ENCODE results near the gene NR1D1.

DNA sequence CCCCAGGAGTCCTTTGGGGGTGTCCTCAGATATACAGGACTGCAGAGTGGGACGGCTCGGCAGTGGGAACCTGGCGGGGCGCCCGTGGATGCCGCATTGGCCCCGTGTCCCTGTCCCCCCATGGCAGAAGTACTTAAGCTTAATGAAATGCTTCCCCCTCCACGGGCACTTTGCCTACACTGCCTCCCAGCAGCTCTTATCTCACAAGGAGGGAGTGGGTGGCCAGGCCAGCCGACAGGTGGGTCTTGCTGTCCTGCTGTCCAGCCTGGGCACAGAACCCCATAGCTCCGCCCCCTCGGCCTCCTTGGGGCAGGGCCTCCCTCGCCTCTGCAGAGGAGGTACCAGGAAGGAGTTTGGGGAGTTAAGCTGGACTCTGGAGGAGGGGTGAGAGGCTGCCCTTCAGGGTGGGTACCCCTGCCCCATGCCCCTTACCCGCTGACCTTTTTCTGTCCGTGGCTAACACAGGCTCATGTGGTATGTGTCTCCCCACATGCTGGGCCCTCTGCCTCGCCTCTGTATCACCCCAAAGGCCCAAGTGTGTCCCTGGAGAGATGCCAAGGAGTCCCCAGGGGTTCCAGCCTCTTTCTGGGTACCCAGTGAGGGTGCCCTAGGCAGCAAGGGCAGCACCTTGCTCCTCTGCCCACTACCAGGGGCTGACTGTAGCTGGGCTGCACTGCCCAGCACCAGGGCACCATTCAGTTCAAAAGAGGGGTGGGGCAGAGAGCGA lies 28.9 kb downstream of the NR1D1 start:
- TF ChIP-seq EZH2 (IDR thresholded peaks at IDR 0.05; ENCODE audit: low read depth), result no peak
- TF ChIP-seq, protein P1, sequence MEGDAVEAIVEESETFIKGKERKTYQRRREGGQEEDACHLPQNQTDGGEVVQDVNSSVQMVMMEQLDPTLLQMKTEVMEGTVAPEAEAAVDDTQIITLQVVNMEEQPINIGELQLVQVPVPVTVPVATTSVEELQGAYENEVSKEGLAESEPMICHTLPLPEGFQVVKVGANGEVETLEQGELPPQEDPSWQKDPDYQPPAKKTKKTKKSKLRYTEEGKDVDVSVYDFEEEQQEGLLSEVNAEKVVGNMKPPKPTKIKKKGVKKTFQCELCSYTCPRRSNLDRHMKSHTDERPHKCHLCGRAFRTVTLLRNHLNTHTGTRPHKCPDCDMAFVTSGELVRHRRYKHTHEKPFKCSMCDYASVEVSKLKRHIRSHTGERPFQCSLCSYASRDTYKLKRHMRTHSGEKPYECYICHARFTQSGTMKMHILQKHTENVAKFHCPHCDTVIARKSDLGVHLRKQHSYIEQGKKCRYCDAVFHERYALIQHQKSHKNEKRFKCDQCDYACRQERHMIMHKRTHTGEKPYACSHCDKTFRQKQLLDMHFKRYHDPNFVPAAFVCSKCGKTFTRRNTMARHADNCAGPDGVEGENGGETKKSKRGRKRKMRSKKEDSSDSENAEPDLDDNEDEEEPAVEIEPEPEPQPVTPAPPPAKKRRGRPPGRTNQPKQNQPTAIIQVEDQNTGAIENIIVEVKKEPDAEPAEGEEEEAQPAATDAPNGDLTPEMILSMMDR (conservative IDR thresholded peaks at IDR 0.05), result no peak
